Caco-2 (cell line): ENCODE data around the gene CPZ. TPM values are rescaled to one million over a fixed set of nuclear protein-coding genes. Genes with fewer than 3 reads are reported as not detected.

Experiments
- BruUV-seq: library from RNA; stranded (reverse); fragments of 400-500 nt; replicated peaks from 2 replicates; lab custom pipeline; 2021; lab: Mats Ljungman, UMichigan
- CTCF ChIA-PET: fragments of 300-600 bp; sonication (Branson Sonifier 250); formaldehyde crosslinking; loops from one replicate; lab custom pipeline; 2022; ENCODE audit warnings: antibody characterized with exemption; lab: Charles Lee
- POLR2A ChIA-PET: fragments of 300-600 bp; sonication (Branson Sonifier 250); formaldehyde crosslinking; loops from one replicate; lab custom pipeline; 2022; ENCODE audit warnings: antibody characterized with exemption; lab: Charles Lee
- DNase-seq, 2 experiments: peaks; one replicate each; pipeline versions ENCODE4 v3.0.0 to v3.0.0-alpha.2; 2020 to 2022
- H3K27me3 ChIP-seq: replicated peaks from 2 replicates; pipeline ENCODE4 v1.6.0; 2011; ENCODE audit warnings: low read length; ENCODE audit not compliant: control insufficient read depth, insufficient read depth
- H3K36me3 ChIP-seq: 2 replicates; pipeline ENCODE4 v1.5.1; 2011; ENCODE audit warnings: low read length; ENCODE audit not compliant: control insufficient read depth, insufficient read depth
- H3K4me1 ChIP-seq: fragments of 250-450 bp; sonication (Bioruptor Pico); 2 replicates; pipeline ENCODE4 v1.5.1; 2020; ENCODE audit warnings: mild to moderate bottlenecking
- H3K4me3 ChIP-seq: 2 replicates; pipeline ENCODE4 v1.5.1; 2011; ENCODE audit warnings: low read depth, mild to moderate bottlenecking, control low read depth, low read length
- H3K9me3 ChIP-seq: fragments of 250-450 bp; sonication (Bioruptor Pico); 2 replicates; pipeline ENCODE4 v1.5.1; 2020; ENCODE audit warnings: mild to moderate bottlenecking, moderate library complexity
- H3K27ac Mint-ChIP-seq: one replicate; pipeline ENCODE4 v1.8.0; 2022; ENCODE audit warnings: mixed read lengths; ENCODE audit not compliant: unreplicated experiment
- H3K27me3 Mint-ChIP-seq: one replicate; pipeline ENCODE4 v1.8.0; 2022; ENCODE audit warnings: mixed read lengths; ENCODE audit not compliant: insufficient read depth, unreplicated experiment
- H3K36me3 Mint-ChIP-seq: one replicate; pipeline ENCODE4 v1.8.0; 2022; ENCODE audit warnings: mild to moderate bottlenecking, mixed read lengths; ENCODE audit not compliant: insufficient read depth, unreplicated experiment
- H3K4me1 Mint-ChIP-seq: one replicate; pipeline ENCODE4 v1.8.0; 2022; ENCODE audit warnings: low read depth, mixed read lengths; ENCODE audit not compliant: unreplicated experiment
- H3K4me3 Mint-ChIP-seq: one replicate; pipeline ENCODE4 v1.8.0; 2022; ENCODE audit warnings: mild to moderate bottlenecking, moderate library complexity, mixed read lengths; ENCODE audit not compliant: unreplicated experiment
- H3K9me3 Mint-ChIP-seq: one replicate; pipeline ENCODE4 v1.8.0; 2022; ENCODE audit warnings: mixed read lengths; ENCODE audit not compliant: unreplicated experiment
- CTCF ChIP-seq, 2 experiments: fragments of 200-600 bp in 1 of 2; IDR thresholded peaks; 1 replicate in 1 of 2; 2 replicates in 1 of 2; pipeline versions ENCODE4 v1.5.1 to v1.8.0; 2011 to 2022; ENCODE audit warnings: antibody characterized with exemption in 1 of 2, control low read depth in 1 of 2, inconsistent platforms in 1 of 2, low read depth in 1 of 2, low read length in 1 of 2, mild to moderate bottlenecking in 1 of 2, moderate library complexity in 1 of 2; ENCODE audit not compliant: insufficient read depth in 1 of 2, severe bottlenecking in 1 of 2, unreplicated experiment in 1 of 2
- intact Hi-C: fragments of 100-400 bp; cut with micrococcal nuclease; formaldehyde crosslinking; loops from one replicate; pipeline ENCODE4 v1.10.0; 2022; ENCODE audit not compliant: unreplicated experiment
- total RNA-seq: library from RNA; stranded (reverse); gene quantifications from 2 replicates; pipeline ENCODE4 v1.2.3, GENCODE V29; 2022

The CPZ gene
- total RNA-seq, 1 experiment from 2014 or later = 7.7 TPM

GRCh38 chr4:8582941-8583654 is 9.5 kb upstream of the CPZ start:
- TF ChIP-seq CTCF (IDR thresholded peaks at IDR 0.05; ENCODE audit: insufficient read depth in 1 of 2, low read depth in 1 of 2, low read length in 1 of 2, severe bottlenecking in 1 of 2, unreplicated experiment in 1 of 2) = no peak
- H3K9me3 Mint-ChIP-seq = no peaks in the 10 kb centered on the region
- ChIA-PET CTCF (no interaction called here), POLR2A (no interaction called here)
- H3K27me3 Mint-ChIP-seq = peaks cover 6% of the 10 kb centered on the region
- Histone ChIP-seq H3K36me3 (no peaks in the 10 kb centered on the region), H3K27me3 (no peaks in the 10 kb centered on the region), H3K4me3 (no peak overlapping the region), H3K4me1 (no peaks in the 10 kb centered on the region), H3K9me3 (no peaks in the 10 kb centered on the region)
- no TSS peak for BruUV-seq
- intact Hi-C loops = no loop called here
- no peaks in the 10 kb centered on the region for H3K36me3 Mint-ChIP-seq
- no peak overlapping the region for H3K4me3 Mint-ChIP-seq
- no peaks in the 10 kb centered on the region for H3K4me1 Mint-ChIP-seq
- H3K27ac Mint-ChIP-seq = no peak overlapping the region
- peak in 1 of 2 experiments; percentile 27 for DNase-seq

- no peak overlapping the region for H3K4me3 ChIP-seq
- H3K27me3 Mint-ChIP-seq = peaks cover 5% of the 10 kb centered on the region
- no peaks in the 10 kb centered on the region for H3K4me1 Mint-ChIP-seq
- CTCF ChIA-PET = no interaction called here
- POLR2A ChIA-PET = no interaction called here
- DNase-seq = no peak
- BruUV-seq = no TSS peak
- no peak overlapping the region for H3K4me3 Mint-ChIP-seq
- no peaks in the 10 kb centered on the region for H3K9me3 ChIP-seq
- H3K36me3 ChIP-seq = no peaks in the 10 kb centered on the region
- no peaks in the 10 kb centered on the region for H3K27me3 ChIP-seq
- H3K4me1 ChIP-seq = no peaks in the 10 kb centered on the region
- no peaks in the 10 kb centered on the region for H3K9me3 Mint-ChIP-seq
- intact Hi-C loops = no loop called here
- no peaks in the 10 kb centered on the region for H3K36me3 Mint-ChIP-seq
- no peak for TF ChIP-seq CTCF (IDR thresholded peaks at IDR 0.05; ENCODE audit: insufficient read depth in 1 of 2, low read depth in 1 of 2, low read length in 1 of 2, severe bottlenecking in 1 of 2, unreplicated experiment in 1 of 2)
- no peak overlapping the region for H3K27ac Mint-ChIP-seq
Measured at GRCh38 chr4:8583655-8584025, 8.9 kb upstream of the CPZ start.

GRCh38 chr4:8585186-8585585 is 7.4 kb upstream of the CPZ start:
- Mint-ChIP-seq H3K36me3 (no peaks in the 10 kb centered on the region), H3K27ac (no peak overlapping the region), H3K27me3 (no peaks in the 10 kb centered on the region), H3K9me3 (no peaks in the 10 kb centered on the region), H3K4me1 (no peaks in the 10 kb centered on the region), H3K4me3 (no peak overlapping the region)
- POLR2A ChIA-PET = no interaction called here
- DNase-seq = peak; percentile 39 to 49
- Histone ChIP-seq H3K36me3 (no peaks in the 10 kb centered on the region), H3K4me1 (no peaks in the 10 kb centered on the region), H3K4me3 (no peak overlapping the region), H3K9me3 (no peaks in the 10 kb centered on the region), H3K27me3 (no peaks in the 10 kb centered on the region)
- BruUV-seq = no TSS peak
- intact Hi-C loops = no loop called here
- peak; percentile 39 to 45 for TF ChIP-seq CTCF (IDR thresholded peaks at IDR 0.05; ENCODE audit: insufficient read depth in 1 of 2, low read depth in 1 of 2, low read length in 1 of 2, severe bottlenecking in 1 of 2, unreplicated experiment in 1 of 2)
- CTCF ChIA-PET = no interaction called here
